GM18868 (cell line): ENCODE measurements around the gene CFAP251.
"Not testable (repeated sequence)": the region's sequence is repeated elsewhere in the genome, so short reads cannot be mapped to it uniquely, and the experiment has no call there.

ENCODE experiments used
- ATAC-seq: cut with Tn5 transposase; IDR thresholded peaks from one replicate; pipeline ENCODE4 v1.9.1; 2021; ENCODE audit warnings: mild to moderate bottlenecking, moderate library complexity; ENCODE audit not compliant: unreplicated experiment

The CFAP251 gene

GRCh38 chr12:121917950-121918678, at the start of gene CFAP251:
TSS of gene CFAP251 (plus strand) at chr12:121918592. CDS start at chr12:121921306, 2,714 bp downstream.
- ATAC-seq = peak; percentile 98

GRCh38 chr12:121869229-121869628, 49.2 kb upstream of the CFAP251 start:
- not testable (repeated sequence) for ATAC-seq

- no peak for ATAC-seq
These were observed 46.9 kb upstream of the CFAP251 start for GRCh38 chr12:121871467-121871866.

GRCh38 chr12:121872546-121873215, 45.7 kb upstream of the CFAP251 start:
- no peak for ATAC-seq

- ATAC-seq = no peak
These were observed 45.2 kb upstream of the CFAP251 start for GRCh38 chr12:121873216-121873569.

GRCh38 chr12:121874071-121874470, 44.3 kb upstream of the CFAP251 start:
- ATAC-seq = no peak

- ATAC-seq = no peak
These were observed 42.8 kb upstream of the CFAP251 start for GRCh38 chr12:121875582-121875981.

- ATAC-seq = not testable (repeated sequence)
These were observed 42.3 kb upstream of the CFAP251 start for GRCh38 chr12:121876080-121876447.

- no peak for ATAC-seq
These were observed 35.1 kb upstream of the CFAP251 start for GRCh38 chr12:121883315-121883660.

GRCh38 chr12:121885129-121885528, 33.3 kb upstream of the CFAP251 start:
- not testable (repeated sequence) for ATAC-seq

- no peak for ATAC-seq
These were observed 30.3 kb upstream of the CFAP251 start for GRCh38 chr12:121888083-121888477.

- peak; percentile 89 for ATAC-seq
These were observed 29.7 kb upstream of the CFAP251 start, which contains the start of gene PSMD9 for GRCh38 chr12:121888478-121889273. TSS of gene PSMD9 (plus strand) at chr12:121888790. CDS start at chr12:121888857, 67 bp downstream.

GRCh38 chr12:121889274-121889624, 29.1 kb upstream of the CFAP251 start:
- ATAC-seq = no peak

GRCh38 chr12:121889661-121890060, 28.7 kb upstream of the CFAP251 start:
- not testable (repeated sequence) for ATAC-seq

GRCh38 chr12:121892673-121893561, 25.5 kb upstream of the CFAP251 start:
- no peak for ATAC-seq

GRCh38 chr12:121893961-121894460, 24.4 kb upstream of the CFAP251 start:
- no peak for ATAC-seq

- no peak for ATAC-seq
These were observed 23.8 kb upstream of the CFAP251 start for GRCh38 chr12:121894633-121895032.

GRCh38 chr12:121898287-121898686, 20.1 kb upstream of the CFAP251 start:
- ATAC-seq = no peak

GRCh38 chr12:121899590-121899989, 18.8 kb upstream of the CFAP251 start:
- no peak for ATAC-seq

- no peak for ATAC-seq
These were observed 15.2 kb upstream of the CFAP251 start for GRCh38 chr12:121903202-121903601.

- no peak for ATAC-seq
These were observed 12.6 kb upstream of the CFAP251 start for GRCh38 chr12:121905746-121906145.
